Activated CD8-positive, alpha-beta memory T cell treated with anti-CD3 and anti-CD28 coated beads for 1 hour (primary cell): ENCODE results near the gene SHLD1.
"Not testable (repeated sequence)": the region's sequence is repeated elsewhere in the genome, so short reads cannot be mapped to it uniquely, and the experiment has no call there.

ENCODE experiments used
- DNase-seq, 2 donors: peaks; one replicate each; pipeline ENCODE4 v3.0.0-alpha.2; 2020; ENCODE audit warnings: low read depth in 1 of 2; ENCODE audit errors: extremely low read depth in 1 of 2

SHLD1 gene

DNA sequence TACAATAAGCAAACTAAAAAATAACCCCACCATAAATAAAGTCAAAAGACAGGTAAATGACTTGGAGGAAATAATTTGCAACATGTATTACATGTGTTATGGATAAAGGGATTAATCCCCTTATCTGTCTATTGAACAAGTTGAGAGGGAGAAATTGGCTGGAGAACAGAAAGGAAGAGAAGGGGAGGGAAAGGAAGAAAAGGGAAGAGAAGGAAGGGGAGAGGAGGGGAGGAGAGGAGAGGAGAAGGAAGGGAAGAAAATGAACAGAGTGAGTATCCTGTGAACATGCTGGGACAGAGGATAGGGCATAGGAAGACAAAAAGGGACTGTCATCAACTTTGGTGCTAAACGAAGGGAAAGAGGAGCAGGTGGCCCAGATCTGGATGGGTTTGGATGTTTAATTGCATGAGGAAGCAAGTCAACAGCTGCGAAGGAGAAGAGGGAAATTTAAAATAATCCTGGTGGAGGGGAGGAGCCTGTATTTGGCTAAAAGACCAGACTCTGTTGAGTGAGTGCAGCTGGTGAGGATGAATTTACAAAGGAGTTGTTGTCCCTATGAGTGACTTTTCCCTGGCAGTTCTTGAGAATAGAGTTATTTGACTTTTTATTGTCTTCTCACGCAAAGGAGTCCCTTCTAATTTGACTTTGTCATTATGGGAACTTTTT is 14.2 kb upstream of the SHLD1 start:
- DNase-seq: no peak

- no peak for DNase-seq
These were observed 12.6 kb upstream of the SHLD1 start for GRCh38 chr20:5737619-5737953.

DNA sequence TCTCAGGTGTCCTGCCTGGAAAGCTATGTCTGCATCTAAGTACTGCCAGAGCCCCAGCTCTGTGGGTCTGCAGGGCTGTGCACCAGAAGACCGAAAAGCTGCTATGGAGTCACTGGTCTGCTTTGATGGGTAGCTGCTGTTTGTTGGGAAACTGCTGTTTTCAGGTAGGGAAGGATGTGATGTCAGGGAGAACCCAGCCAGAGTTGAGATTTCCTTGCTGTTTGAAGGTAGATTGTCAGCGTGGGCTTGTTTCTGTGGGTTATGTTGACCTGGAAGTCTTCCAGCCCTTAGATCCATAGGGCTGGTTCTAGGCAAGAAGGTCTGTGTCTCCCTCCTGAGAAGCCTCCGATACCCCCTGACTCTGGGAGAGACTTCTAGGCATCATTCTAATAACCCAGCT is 12.2 kb upstream of the SHLD1 start:
- no peak for DNase-seq

DNA sequence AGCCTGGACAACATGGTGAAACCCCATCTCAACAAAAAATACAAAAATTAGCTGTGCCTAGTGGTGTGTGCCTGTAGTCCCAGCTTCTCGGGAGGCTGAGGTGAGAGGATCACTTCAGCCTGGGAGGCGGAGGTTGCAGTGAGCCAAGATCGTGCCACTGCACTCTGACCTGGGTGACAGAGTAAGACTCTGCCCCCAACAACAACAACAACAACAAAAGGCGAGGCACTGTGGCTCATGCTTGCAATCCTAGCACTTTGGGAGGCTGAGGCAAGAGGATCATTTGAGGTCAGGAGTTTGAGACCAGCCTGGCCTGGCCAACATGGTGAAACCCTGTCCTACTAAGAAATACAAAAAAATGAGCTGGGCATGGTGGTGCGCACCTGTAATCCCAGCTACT is 9.6 kb upstream of the SHLD1 start:
- not testable (repeated sequence) for DNase-seq

- DNase-seq: no peak
These were observed 9.1 kb upstream of the SHLD1 start for GRCh38 chr20:5741089-5741488.

- DNase-seq: no peak
These were observed 8.2 kb upstream of the SHLD1 start for GRCh38 chr20:5742041-5742440.

DNA sequence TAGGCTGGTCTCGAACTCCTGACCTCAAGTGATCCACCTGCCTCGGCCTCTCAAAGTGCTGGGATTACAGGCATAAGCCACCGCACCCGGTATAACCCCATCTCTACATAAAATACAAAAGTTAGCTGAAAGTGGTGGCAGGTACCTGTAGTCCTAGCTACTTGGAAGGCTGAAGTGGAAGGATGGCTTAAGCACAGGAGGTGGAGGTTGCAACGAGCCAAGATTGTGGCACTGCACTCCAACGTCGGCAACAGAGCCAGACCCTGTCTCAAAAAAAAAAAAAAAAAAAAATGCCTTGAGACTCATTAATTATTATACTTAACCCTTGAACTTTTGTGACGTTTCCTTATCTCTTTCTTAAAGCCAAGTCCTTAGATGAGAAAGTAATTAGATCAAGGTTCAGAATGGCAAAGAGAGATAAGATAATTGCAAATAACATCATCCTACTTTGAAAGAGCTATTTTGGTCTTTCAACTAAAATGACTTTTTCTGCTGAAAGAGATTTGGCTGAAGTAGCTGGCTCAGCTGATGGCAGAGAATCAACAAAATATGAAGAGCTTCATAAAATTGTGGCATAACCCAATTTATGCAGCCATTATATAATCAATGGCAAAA is 4.7 kb upstream of the SHLD1 start:
- DNase-seq: no peak

- no peak for DNase-seq
These were observed 4.1 kb upstream of the SHLD1 start for GRCh38 chr20:5746064-5746463.

DNA sequence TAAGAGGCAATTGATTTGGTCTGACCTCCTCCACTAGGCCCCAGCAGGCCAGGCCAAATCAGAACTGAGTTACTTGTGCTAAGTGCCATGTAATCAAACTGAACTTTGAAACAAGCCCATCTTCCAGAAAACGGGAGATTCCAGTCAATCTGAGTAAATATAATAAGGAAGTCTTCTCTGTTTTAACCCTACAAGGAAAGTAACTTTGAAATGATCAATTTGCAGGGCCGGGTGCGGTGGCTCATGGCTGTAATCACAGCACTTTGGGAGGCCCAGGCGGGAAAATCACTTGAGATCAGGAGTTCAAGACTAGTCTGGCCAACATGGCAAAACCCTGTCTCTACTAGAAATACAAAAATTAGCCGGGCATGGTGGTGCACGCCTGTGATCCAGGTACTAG is 2.0 kb upstream of the SHLD1 start:
- DNase-seq: no peak

DNA sequence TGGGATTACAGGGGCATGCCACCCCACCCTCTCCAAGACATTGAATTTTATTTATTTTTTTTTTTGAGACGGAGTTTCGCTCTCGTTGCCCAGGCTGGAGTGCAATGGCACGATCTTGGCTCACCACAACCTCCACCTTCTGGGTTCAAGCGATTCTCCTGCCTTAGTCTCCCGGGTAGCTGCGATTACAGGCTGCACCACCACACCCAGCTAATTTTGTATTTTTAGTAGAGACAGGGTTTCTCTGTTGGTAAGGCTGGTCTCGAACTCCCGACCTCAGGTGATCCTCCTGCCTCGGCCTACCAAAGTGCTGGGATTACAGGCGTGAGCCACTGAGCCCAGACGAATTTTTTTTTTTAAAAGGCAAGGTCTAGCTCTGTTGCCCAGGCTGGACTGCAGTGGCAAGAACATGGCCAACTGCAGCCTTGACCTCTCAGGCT is 669 bp upstream of the SHLD1 start:
- DNase-seq: not testable (repeated sequence)

DNA sequence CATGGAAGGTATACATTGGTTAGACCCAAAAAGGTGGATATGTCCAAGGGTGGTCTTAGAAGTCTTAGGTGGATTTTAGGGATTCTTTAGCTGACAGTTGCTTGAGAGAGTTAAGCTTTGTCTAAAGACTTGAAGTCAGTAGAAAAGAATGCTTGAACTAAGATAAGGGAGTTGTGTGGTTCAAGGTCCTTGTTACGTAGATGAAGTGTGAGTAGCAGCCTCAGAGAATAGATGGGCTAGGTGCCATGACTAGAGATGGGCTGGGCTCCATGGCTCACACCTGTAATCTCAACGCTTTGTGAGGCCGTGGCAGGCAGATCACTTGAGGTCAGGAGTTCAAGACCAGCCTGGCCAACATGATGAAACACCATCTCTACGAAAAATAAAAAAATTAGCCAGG is 1.7 kb downstream of the SHLD1 start:
- no peak for DNase-seq

DNA sequence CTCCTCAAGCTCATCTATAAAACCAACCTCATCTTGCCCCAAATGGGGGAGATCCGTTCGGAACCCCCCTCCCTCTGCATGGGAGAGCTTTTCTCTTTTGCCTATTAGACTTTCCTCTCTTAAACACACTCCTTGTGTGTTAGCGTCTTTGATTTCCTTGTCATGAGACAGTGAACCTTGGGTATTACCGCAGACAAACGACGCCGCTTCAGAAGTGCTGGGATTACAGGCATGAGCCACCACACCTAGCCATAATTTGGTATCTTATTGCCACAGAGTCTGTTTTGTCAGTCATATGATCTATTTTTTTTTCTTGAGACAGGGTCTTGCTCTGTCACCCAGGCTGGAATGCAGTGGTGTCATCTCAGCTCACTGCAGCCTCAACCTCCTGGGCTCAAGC is 3.6 kb downstream of the SHLD1 start:
- no peak for DNase-seq

DNA sequence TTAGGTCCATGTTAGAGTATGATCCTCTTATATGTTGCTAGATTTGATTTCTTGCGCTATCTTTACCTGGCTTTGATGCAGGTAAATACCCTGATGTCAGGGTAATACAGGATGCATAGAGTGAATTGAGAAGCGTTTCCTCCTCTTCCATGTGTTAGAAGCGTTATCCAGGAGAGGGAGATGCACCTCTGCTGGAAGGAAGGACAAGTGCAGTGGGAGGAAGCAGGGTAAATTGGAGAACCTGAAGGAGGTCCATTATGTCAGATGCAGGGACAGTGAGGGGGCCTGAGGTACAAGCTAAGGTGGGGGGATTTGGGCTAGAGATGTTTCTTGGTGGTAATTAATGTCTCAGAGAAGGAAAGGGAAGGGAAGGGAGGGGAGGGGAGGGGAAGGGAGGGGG is 7.7 kb downstream of the SHLD1 start:
- no peak for DNase-seq

DNA sequence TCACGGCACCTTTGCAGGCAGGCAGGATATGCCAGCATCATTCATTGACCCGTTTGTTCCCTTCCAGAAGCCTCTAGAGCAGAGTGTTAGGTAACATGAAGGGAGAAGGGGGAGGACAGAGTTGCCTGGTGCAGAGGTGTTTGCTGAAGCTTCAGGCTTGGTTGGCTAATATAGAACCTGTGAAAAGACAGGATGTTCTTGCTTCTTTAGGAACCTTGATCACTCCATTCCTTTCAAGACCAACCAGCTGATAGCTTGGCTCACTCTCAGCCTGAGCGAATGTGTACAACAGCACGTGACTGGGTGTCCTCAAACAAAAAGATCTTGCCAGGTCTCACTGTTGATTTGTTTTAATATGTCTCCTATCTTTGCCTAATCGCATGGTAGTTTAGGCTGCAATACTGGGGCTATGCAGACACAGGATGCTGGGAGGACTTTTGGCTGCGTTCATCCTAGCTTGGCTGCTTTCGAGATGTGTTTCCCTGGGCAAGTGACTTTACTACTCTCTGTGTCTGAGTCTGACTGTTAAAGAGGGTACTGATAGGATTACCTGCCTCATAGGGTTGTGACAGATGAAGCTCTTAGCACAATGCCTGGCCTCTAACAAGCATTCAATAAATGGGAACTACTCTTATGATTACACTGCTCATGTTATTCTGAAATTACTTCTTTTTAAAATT is 16.0 kb downstream of the SHLD1 start:
- DNase-seq: no peak

DNA sequence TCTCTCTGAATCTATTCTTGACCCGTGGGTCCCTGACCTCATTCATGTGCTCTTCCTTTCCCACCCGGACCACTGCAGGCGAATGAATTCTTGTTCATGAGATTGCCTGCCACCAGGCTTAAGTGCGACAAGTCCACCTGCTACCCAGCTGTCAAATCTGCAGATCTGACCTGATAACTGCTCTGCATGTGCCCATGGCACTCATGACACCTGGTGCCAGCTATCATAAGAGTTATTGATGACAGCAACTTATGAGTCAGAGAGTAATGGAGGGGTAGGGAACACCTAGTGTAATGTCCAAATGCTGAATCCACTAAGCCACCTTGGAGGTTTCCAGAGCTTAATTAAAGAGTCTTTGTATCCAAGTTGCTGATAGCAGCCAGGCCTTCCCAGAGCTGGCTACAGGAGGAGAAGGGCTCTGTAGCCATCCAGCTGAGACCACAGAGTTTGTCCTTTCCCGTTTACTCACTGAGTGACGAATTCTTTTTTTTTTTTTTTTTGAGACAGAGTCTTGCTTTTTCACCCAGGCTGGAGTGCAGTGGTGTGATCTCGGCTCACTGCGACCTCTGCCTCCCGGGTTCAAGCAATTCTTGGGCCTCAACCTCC is 17.4 kb downstream of the SHLD1 start:
- DNase-seq: no peak

DNA sequence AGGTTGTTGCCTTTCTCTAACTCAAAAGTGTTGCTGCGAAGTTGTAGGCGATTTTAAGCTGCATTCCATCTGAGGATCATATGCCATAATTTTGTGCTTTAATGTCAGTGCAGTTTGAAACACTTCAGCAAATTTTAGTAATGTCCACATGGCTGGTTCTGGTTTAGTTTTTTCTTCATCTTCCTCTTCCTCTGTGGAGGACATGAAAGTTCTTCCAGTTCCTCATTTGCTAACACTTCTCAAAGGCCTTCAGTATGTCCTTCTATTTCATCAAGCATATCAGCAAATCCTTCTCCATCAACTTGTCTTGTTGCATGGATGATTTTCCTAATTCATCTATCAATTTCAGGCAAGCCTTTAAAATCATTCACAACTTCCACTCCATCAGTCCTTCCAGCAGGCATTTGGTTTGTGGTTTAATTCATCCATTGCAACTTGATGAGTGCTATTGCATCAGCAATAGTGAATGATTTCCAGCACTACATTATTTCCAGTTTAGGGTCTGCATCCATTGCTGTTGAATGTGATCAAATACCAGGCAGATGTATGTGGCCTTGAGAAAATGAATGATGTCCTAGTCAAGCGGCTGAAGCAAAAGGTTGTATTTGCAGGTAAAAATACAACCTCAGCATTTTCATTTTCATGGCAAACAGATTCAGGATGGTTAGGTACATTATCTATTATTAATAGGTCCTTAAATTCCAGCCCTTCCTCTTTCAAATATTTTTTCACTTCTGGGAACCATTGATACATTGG is 20.2 kb downstream of the SHLD1 start:
- no peak for DNase-seq

DNA sequence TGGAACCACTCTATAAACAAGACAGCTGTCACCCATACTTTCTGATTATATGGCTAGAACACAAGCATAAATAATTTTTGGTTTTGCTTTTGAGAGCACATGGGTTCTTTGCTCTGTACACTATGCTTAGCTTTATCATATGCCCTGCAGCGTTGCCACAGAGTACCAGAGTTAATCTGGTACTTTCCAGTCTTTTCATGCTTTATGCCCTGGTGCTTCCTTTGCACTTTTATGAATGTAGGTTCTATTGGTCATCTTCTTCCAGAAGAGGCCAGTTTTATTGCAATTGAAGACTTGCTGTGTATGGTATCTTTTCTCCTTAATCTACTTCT is 20.8 kb downstream of the SHLD1 start:
- no peak for DNase-seq

DNA sequence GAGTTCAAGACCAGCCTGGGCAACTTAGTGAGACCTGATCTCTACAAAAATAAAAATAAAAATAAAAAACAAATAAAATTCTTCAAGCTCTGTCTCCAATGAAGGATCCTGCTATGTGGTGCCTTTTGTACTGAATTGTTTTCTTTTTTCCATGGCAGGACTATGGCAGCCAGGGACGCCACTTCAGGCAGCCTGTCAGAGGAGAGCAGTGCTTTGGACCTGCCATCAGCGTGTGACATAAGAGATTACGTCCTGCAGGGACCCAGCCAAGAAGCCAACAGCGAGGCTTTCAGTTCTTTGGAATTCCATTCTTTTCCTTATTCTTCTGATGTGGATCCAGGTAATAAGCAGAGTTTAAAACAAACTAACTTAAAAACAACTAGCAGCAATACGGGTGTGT is 22.5 kb downstream of the SHLD1 start:
- DNase-seq: no peak

- DNase-seq: no peak
These were observed 23.4 kb downstream of the SHLD1 start for GRCh38 chr20:5773589-5773988.

DNA sequence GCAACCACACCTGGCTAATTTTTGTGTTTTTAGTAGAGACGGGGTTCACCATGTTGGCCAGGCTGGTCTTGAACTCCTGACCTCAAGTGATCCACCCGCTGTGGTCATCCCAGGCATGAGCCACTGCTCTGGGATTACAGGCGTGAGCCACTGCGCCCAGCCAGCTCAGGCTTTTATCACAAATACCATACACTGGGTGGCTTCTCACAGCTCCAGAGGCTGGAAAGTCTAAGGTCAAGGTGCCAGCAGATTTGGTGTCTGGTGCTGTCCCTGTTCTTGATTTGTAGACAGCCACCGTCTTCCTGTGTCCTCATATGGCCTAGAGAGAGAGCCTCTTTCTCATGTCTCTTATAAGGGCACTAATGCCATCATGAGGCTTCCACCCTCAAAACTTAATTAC is 25.9 kb downstream of the SHLD1 start:
- DNase-seq: no peak

DNA sequence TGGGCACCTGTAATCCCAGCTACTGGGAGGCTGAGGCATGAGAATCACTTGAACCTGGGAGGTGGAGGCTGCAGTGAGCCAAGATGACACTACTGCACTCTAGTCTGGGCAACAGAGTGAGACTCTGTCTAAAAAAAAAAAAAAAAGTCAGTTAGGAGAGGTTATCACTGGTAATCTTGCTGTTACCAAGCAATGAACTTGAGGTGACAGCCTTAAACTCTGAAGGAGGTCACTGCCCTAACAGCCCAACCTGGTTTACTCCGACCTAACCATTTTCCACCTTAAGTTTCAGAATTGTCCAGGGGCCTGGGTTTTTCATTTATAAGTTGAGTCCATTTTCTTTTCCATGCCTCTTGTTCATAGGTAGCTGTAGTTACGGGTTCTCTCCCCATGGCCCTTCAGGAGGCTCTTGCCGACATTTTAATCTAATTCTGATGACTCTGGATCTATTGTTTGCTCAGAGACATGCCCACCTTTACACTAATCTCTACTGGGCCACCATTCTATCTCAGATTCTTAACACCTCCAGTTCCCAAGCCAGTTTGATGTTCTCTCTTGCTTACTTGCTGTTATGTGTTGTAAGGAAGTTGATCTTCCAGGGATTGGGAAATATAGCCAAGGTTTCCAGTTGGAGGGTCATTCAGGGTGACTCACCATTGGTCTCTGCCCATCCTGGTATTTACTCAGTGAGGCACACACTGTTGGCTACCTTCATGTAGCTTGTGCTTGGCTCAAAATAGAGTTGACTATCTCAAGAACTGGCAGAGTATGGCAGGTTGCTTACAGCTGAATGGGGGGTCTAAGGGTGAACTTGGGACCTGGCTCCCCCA is 29.1 kb downstream of the SHLD1 start:
- DNase-seq: no peak
